Stimulated activated CD4-positive, alpha-beta T cell treated with anti-CD3 and anti-CD28 coated beads, Interleukin-2, amount 100 ng/mL, for 24 hours (primary cell): ENCODE data around the gene SAMM50.

Source experiments
- DNase-seq, 2 donors: peaks; one replicate each; pipeline ENCODE4 v3.0.0-alpha.2; 2020

SAMM50 gene

DNA sequence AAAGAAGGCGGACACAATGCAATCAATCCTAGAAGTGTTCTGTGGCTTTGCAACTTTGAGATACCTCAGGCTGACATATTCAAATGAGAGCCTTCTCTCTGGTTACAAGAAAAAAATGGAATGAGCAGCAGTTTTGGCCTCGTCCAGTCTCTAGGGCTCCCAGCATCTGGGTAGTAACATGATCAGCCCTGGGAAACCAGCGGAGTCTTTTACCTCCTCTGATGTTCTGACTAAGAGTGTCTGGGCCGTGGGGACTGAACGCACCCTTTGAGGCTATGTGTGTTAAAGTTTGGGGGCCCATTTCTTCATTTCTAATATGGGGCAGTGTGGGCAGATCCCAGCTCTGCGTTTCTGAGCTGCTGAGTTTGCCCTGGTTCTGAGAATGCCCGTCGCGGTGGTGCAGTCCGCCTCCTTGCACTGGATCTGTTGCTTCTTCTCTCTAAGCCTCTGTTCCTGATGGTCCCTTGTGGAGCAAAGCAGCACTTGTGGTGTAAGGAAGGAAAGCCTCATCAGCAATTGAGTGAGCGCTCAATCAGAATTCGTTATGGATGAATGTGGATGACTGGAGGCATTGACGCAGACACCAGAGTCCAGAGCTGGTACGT is 77.0 kb downstream of the SAMM50 start:
- no peak for DNase-seq

DNA sequence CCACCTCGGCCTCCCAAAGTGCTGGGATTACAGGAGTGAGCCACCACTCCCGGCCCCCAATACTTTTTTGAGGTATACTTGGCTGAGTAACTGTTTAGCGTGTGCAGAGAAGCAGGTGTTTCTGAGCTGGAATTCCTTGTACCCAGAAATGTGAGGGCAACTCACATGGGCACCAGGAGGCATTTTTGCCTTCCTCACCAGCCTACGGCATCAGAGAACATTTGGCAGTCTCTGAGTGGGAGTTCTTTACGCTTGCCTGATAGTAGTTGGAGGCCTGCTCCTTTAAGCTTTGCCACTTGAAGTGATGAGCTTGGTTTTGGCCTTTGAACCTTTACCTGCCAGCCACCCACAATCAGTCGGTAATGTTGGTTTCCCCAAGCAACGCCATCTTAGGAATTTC is 78.0 kb downstream of the SAMM50 start:
- DNase-seq, result no peak

DNA sequence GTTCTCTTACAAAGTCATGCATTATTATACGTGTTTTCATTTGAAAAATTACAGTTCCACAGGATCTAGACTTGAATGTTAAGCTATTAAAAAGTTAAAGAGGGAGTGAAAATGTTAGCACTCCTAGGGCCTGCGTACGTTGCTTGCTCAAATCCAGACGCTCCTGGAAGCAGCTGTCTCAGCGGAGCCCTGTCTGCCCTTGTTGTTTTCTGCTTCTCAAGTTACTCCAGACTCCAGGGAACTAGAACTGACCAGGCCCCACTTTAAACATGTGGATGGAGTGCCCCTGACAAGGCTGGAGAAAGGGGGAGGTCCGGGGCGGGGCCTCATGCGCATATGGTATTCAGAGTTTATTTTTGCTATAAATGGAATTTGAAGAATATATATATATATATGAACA is 78.5 kb downstream of the SAMM50 start:
- no peak for DNase-seq

DNA sequence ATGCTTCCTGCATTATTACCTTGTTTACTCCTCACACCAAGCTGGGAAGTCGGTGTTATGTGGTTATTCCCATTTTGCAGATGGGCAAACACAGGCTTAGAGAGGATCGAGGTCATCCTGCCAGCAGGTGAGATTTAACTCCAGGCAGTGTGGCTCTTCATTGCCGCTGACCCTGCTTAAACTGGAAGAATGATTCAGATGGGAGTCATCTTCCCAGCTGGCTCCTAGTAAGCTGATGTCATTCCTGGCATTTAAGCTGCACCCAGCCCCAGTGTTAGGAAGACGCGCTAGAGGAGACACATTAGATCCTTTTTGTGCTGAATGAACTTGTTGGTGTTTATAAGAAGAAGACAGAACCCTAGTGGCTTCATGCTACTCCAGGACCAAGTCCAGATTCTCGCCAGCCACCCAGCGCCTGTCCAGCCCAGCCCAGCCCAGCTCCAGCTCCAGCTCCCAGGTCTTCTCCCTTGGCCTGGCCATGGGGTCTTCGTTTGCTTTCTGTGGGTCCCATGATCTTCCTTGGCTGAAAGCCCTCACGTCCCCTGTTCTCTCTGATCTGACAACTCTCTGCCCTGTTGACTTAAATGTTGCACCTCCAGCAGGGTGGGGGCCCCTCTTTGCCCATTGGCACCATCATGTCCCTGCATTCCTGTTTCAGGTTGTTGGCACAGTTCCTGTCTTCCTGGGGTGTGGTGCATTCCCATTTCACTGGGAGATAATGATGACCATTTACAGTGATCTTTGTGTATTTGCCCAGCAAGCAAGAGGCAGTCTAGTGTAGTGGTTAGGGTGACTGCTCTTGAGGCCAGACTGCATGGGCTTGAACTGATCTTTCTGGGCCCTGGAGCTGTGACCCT is 82.5 kb downstream of the SAMM50 start:
- no peak for DNase-seq

DNA sequence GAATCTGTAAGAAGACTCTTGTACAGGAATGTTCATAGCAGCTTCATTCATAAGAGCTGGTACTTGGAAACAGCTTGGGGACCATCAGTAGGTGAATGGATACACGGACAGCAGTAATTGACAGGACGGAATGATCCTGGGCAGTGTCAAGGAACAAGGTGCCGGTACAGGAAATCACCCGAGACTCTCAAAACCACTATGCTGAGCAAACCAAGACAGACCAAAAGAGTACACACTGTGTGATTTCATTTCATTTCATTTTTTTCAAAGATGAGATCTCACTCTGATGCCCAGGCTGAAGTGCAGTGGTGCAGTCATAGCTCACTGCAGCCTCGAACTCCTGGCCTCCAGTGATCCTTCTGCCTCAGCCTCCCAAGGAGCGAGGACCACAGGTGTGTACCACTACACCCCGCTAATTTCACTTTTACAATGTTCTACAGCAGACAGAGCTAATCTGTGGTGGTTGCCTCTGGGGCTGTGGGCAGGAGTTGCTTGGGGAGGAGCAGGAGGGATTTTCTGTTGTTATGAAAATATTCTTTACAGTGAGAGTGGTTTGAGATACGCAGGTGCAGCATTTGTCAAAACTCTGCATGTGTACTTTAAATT is 84.4 kb downstream of the SAMM50 start:
- no peak for DNase-seq

DNA sequence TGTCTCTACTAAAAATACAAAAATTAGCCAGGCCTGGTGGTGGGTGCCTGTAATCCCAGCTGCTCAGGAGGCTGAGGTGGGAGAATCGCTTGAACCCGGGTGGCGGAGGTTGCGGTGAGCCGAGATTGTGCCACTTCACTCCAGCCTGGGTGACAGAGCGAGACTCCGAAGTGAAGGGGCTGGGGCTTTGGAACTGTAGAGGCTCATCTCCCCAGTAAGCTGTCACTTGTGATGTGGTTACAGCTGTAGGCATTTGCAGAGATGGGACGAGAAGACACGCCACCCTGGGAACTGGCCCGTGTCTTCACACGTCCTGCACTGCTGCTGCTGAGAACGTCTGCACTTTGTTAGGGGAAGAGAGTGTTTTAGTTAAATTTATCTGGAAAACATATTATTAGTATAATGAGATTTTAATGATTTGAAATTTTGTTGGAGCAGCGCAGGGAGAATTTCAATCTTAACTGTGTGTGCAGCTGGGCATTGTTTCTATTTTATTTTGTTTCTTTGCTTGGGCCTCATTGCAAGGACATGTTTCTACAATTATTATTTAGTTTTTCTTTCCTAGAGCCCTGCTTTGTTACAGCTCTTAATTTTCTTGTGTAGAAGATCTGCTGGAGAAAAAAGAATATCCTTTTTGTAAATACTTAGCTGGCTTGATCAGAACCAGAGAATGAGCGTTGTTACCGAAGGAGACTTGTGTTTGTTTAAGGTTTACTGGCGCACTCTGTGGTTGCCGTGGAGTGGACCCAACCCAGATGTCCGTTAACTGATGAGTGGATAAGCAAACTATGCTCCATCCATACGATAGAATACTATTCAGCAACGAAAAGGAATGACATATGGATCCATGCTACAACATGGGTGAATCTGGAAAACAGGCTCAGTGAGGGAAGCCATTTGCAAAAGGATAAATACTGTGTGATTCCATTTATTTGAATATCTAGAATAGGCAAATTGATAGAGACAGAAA is 87.3 kb downstream of the SAMM50 start:
- no peak for DNase-seq

DNA sequence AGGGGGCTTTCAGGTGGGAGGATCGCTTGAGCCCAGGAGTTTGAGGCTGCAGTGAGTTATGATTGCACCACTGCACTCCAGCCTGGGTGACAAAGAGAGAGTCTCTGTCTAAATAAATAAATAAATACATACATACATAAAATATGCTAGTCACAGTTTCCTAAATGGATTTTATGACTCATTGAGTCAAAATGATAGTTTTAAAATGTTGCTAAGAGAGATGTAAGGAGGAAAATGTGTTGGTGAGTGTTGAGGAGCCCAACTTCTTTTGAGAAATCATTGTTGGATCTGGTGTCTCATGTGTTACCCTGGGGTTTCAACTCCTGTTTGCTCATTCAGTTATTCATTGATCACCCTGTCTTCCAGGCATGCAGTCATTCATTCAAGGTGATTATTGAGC is 89.9 kb downstream of the SAMM50 start:
- DNase-seq, result no peak
